B cell (primary cell): ENCODE data around the gene GGTLC2. TPM values are rescaled to one million over a fixed set of nuclear protein-coding genes. Genes with fewer than 3 reads are reported as not detected.
A peak's percentile ranks its signal among the peaks of the same experiment; 100 is the strongest.

ENCODE experiments used
- ATAC-seq: fragments of 200-7000 bp; cut with Tn5 transposase; one replicate; pipeline ENCODE4 v1.10.0; 2021; ENCODE audit warnings: low read depth, mild to moderate bottlenecking, moderate number of reproducible peaks, moderate library complexity
- CTCF ChIA-PET: fragments of 350-600 bp; sonication (Branson Sonifier 250); formaldehyde crosslinking; loops from one replicate; lab custom pipeline; 2021; ENCODE audit warnings: antibody characterized with exemption, inconsistent platforms; lab: Charles Lee
- POLR2A ChIA-PET: fragments of 350-600 bp; sonication (Branson Sonifier 250); formaldehyde crosslinking; loops from one replicate; lab custom pipeline; 2021; ENCODE audit warnings: antibody characterized with exemption; lab: Charles Lee
- DNase-seq: peaks from one replicate; pipeline ENCODE4 v3.0.0; 2013
- H2AFZ ChIP-seq: 2 replicates; pipeline ENCODE4 v1.6.1; 2012; ENCODE audit warnings: mild to moderate bottlenecking, low read depth, low read length; ENCODE audit not compliant: insufficient read depth, poor library complexity, severe bottlenecking
- H3K27ac ChIP-seq, 2 donors: 1 replicate in 1 of 2; 2 replicates in 1 of 2; pipeline ENCODE4 v1.5.1; 2012 to 2013; ENCODE audit warnings: low read length in 2 of 2, mild to moderate bottlenecking in 2 of 2, moderate library complexity in 1 of 2
- H3K27me3 ChIP-seq, 4 experiments: fragments of 200-600 bp in 1 of 4; sonication (generic) in 1 of 4; replicated peaks in 1 of 4; 1 replicate in 2 of 4; 2 replicates in 2 of 4; pipeline versions ENCODE4 v1.6.1 to v1.7.0; 2013 to 2016; ENCODE audit warnings: low read length in 3 of 4, mild to moderate bottlenecking in 2 of 4, mixed read lengths in 1 of 4, moderate library complexity in 1 of 4; ENCODE audit not compliant: insufficient read depth in 4 of 4, control insufficient read depth in 3 of 4; ENCODE audit errors: control extremely low read depth in 1 of 4
- H3K36me3 ChIP-seq, 2 experiments: replicated peaks in 1 of 2; 1 replicate in 1 of 2; 2 replicates in 1 of 2; pipeline versions ENCODE4 v1.6.1 to v1.7.1; 2013; ENCODE audit warnings: low read length in 1 of 2; ENCODE audit not compliant: insufficient read depth in 2 of 2, control insufficient read depth in 1 of 2; ENCODE audit errors: control extremely low read depth in 1 of 2, extremely low read depth in 1 of 2
- H3K4me1 ChIP-seq, 2 donors: fragments of 200-600 bp in 1 of 2; sonication (generic) in 1 of 2; 1 replicate in 1 of 2; 2 replicates in 1 of 2; pipeline versions ENCODE4 v1.5.1 to v1.6.1; 2013 to 2017; ENCODE audit warnings: low read length in 2 of 2; ENCODE audit not compliant: control insufficient read depth in 2 of 2, insufficient read depth in 2 of 2
- H3K4me2 ChIP-seq: replicated peaks from 2 replicates; pipeline ENCODE3; 2012; ENCODE audit warnings: mild to moderate bottlenecking, low read depth, low read length; ENCODE audit not compliant: poor library complexity, severe bottlenecking
- H3K4me3 ChIP-seq, 5 experiments: fragments of 200-600 bp in 1 of 5; sonication (generic) in 1 of 5; 1 replicate in 3 of 5; 2 replicates in 2 of 5; pipeline versions ENCODE4 v1.5.1 to v1.7.0; 2011 to 2016; ENCODE audit warnings: low read length in 4 of 5, mild to moderate bottlenecking in 4 of 5, low read depth in 2 of 5, control low read depth in 1 of 5, moderate library complexity in 1 of 5; ENCODE audit not compliant: insufficient read depth in 1 of 5; ENCODE audit errors: control extremely low read depth in 1 of 5, extremely low read depth in 1 of 5
- H3K79me2 ChIP-seq: fragments of 200-600 bp; sonication (generic); one replicate; pipeline ENCODE4 v1.6.0; 2016; ENCODE audit warnings: low read length; ENCODE audit not compliant: control insufficient read depth, insufficient read depth
- H3K9ac ChIP-seq: fragments of 200-600 bp; sonication (generic); 2 replicates; pipeline ENCODE4 v1.6.1; 2017; ENCODE audit warnings: mild to moderate bottlenecking, low read length, moderate library complexity
- H3K9me3 ChIP-seq, 3 donors: one replicate each; pipeline versions ENCODE4 v1.6.1 to v1.7.1; 2013; ENCODE audit warnings: low read length in 2 of 3; ENCODE audit not compliant: control insufficient read depth in 2 of 3, insufficient read depth in 1 of 3; ENCODE audit errors: control extremely low read depth in 1 of 3
- H4K20me1 ChIP-seq: 2 replicates; pipeline ENCODE4 v1.6.0; 2012; ENCODE audit warnings: mild to moderate bottlenecking, low read length; ENCODE audit not compliant: insufficient read depth, control insufficient read depth, poor library complexity, severe bottlenecking
- H3K27ac Mint-ChIP-seq: one replicate; pipeline ENCODE4 v1.8.0; 2021; ENCODE audit warnings: mixed read lengths
- H3K27me3 Mint-ChIP-seq: one replicate; pipeline ENCODE4 v1.8.0; 2021; ENCODE audit warnings: mixed read lengths
- H3K4me1 Mint-ChIP-seq: one replicate; pipeline ENCODE4 v1.8.0; 2021; ENCODE audit warnings: mixed read lengths
- H3K4me3 Mint-ChIP-seq: one replicate; pipeline ENCODE4 v1.8.0; 2021; ENCODE audit warnings: mixed read lengths
- H3K9me3 Mint-ChIP-seq: one replicate; pipeline ENCODE4 v1.8.0; 2022; ENCODE audit warnings: mixed read lengths; ENCODE audit not compliant: insufficient read depth
- EZH2 ChIP-seq: IDR thresholded peaks from 2 replicates; pipeline ENCODE4 v1.6.1; 2012; ENCODE audit warnings: borderline replicate concordance, low read depth, mild to moderate bottlenecking, moderate library complexity, low read length; ENCODE audit not compliant: insufficient read depth, poor library complexity, severe bottlenecking
- WGBS: methylation state at CpG from one replicate; pipeline ENCODE4 v1.1.5; 2013; ENCODE audit warnings: missing lambda C conversion rate; ENCODE audit not compliant: insufficient coverage; 5-methylcytosine and 5-hydroxymethylcytosine counted together
- intact Hi-C: fragments of 100-400 bp; cut with micrococcal nuclease; formaldehyde crosslinking; loops from one replicate; pipeline ENCODE4 v1.10.0; 2022
- polyA plus RNA-seq: library from polyadenylated mRNA; depleted of rRNA; stranded (reverse); fragments of >200 nt; gene quantifications from 2 replicates; pipeline ENCODE4 v1.2.3, GENCODE V29; 2012
- total RNA-seq, 2 donors: library from RNA; stranded (reverse); fragments of 120-200 nt in 1 of 2; gene quantifications; 1 replicate in 1 of 2; 2 replicates in 1 of 2; pipeline versions ENCODE4 v1.2.3 to v1.2.4, GENCODE V29; 2013 to 2022
- TF ChIP-seq, protein P1 (sequence below): fragments of 200-600 bp; IDR thresholded peaks from one replicate; pipeline ENCODE4 v1.8.0; 2022; ENCODE audit warnings: antibody characterized with exemption, mild to moderate bottlenecking

GGTLC2 gene
- total and polyA plus RNA-seq, 2 donors (not counting 1 experiment from before 2014, with no cell fraction given): not detected

DNA sequence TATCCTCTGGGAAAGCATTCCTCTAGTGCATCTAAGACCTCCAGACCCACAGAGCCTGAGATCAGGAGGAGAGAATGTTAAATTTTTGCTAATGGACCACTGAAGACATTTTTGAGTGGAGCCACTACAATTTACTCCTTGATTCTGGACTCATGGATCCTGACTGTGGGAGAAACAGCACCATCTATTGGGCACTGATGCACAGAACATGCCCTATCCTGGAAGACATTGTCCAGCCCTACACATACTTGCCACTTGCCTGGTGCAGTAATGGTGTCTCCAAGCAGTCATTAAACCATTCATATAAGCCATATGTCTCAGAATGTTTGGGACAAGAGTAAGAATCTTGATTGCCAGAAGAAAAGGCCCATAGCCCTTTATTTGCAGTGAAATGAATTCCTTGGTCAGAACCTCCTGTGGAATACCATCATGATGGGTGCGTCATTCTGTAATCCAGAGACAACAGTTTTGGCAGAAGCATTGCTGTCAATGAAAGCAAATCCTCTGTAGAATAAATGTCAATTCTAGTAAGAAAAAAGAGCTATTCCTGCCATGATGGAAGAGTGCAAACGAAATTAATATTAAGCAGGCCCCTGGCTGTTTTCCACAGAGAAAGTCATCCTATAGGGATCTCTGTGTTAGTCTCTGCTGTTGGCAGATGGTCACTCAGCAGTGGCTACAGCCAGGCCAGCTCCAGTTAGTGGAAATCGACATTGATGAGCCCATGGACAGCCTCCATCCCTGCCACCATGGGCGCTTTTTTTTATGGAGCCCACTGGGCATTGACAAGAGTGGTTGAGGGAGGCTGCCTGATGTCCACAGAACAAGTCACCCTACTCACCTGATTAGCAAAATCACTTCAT lies 43.5 kb downstream of the GGTLC2 start:
- Histone ChIP-seq H4K20me1 (no peaks in the 10 kb centered on the region), H3K9me3 (peaks cover 0 to 13% (median 0%) of the 10 kb centered on the region in 3 donors), H3K79me2 (no peaks in the 10 kb centered on the region), H3K36me3 (no peaks in the 10 kb centered on the region), H3K4me2 (peak overlapping the region; percentile 72), H3K9ac (no peak overlapping the region), H3K4me3 (no peak overlapping the region), H3K27me3 (no peaks in the 10 kb centered on the region), H3K27ac (peak overlapping the region; percentile 11 to 52), H2AFZ (no peak overlapping the region), H3K4me1 (peaks cover 46 to 56% of the 10 kb centered on the region in 2 donors)
- DNase-seq (peak; percentile 36), ATAC-seq (no peak)
- intact Hi-C loops: loop anchor here (1.0 to 5.0 kb wide), 3 partner anchors 33 to 249 kb away; no protein-coding TSS in a partner anchor
- no peaks in the 10 kb centered on the region for H3K9me3 Mint-ChIP-seq
- TF ChIP-seq, protein P1, sequence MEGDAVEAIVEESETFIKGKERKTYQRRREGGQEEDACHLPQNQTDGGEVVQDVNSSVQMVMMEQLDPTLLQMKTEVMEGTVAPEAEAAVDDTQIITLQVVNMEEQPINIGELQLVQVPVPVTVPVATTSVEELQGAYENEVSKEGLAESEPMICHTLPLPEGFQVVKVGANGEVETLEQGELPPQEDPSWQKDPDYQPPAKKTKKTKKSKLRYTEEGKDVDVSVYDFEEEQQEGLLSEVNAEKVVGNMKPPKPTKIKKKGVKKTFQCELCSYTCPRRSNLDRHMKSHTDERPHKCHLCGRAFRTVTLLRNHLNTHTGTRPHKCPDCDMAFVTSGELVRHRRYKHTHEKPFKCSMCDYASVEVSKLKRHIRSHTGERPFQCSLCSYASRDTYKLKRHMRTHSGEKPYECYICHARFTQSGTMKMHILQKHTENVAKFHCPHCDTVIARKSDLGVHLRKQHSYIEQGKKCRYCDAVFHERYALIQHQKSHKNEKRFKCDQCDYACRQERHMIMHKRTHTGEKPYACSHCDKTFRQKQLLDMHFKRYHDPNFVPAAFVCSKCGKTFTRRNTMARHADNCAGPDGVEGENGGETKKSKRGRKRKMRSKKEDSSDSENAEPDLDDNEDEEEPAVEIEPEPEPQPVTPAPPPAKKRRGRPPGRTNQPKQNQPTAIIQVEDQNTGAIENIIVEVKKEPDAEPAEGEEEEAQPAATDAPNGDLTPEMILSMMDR: peak; percentile 47
- no peak for TF ChIP-seq EZH2
- CTCF ChIA-PET: interaction anchor here (0.8 to 11.7 kb wide), 5 partner anchors 17 to 248 kb away, joined by 3 to 140 read pairs (median 5); no protein-coding TSS in a partner anchor
- H3K4me3 Mint-ChIP-seq: peak overlapping the region; percentile 78
- WGBS: 100% methylated on average over 1 of the region's 4 CpGs
- POLR2A ChIA-PET: no interaction called here
- peaks cover 54% of the 10 kb centered on the region for H3K4me1 Mint-ChIP-seq
- H3K27ac Mint-ChIP-seq: peak overlapping the region; percentile 81
- H3K27me3 Mint-ChIP-seq: no peaks in the 10 kb centered on the region
